Measurements from ENCODE around the gene CFAP69. TPM values are rescaled to one million over a fixed set of nuclear protein-coding genes. Genes with fewer than 3 reads are reported as not detected.

Gene CFAP69
- total and polyA plus RNA-seq, 2 donors (not counting 1 experiment from before 2014, with no cell fraction given): 1.3 to 7.1 TPM

GRCh38 chr7:90246171-90246570 is 1.2 kb downstream of the CFAP69 start:
- TF ChIP-seq, protein P1, sequence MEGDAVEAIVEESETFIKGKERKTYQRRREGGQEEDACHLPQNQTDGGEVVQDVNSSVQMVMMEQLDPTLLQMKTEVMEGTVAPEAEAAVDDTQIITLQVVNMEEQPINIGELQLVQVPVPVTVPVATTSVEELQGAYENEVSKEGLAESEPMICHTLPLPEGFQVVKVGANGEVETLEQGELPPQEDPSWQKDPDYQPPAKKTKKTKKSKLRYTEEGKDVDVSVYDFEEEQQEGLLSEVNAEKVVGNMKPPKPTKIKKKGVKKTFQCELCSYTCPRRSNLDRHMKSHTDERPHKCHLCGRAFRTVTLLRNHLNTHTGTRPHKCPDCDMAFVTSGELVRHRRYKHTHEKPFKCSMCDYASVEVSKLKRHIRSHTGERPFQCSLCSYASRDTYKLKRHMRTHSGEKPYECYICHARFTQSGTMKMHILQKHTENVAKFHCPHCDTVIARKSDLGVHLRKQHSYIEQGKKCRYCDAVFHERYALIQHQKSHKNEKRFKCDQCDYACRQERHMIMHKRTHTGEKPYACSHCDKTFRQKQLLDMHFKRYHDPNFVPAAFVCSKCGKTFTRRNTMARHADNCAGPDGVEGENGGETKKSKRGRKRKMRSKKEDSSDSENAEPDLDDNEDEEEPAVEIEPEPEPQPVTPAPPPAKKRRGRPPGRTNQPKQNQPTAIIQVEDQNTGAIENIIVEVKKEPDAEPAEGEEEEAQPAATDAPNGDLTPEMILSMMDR (conservative IDR thresholded peaks at IDR 0.05 in 1 of 2, IDR thresholded peaks at IDR 0.05 in 1 of 2; ENCODE audit: low read depth in 1 of 2, low read length in 2 of 2): no peak
- peak overlapping the region in 2 of 4 experiments; percentile 83 to 84 for H3K4me3 ChIP-seq (replicated peaks in 1 of 4; ENCODE audit: control extremely low read depth in 1 of 4, insufficient read depth in 1 of 4, low read depth in 3 of 4, low read length in 4 of 4)
- H3K27ac ChIP-seq (ENCODE audit: insufficient read depth, low read length): no peak overlapping the region
- no peaks in the 10 kb centered on the region for H3K27me3 ChIP-seq (ENCODE audit: control insufficient read depth, insufficient read depth, low read length)
- H2AFZ ChIP-seq (ENCODE audit: low read length): peak overlapping the region; percentile 77
- peak; percentile 38 to 61 for DNase-seq (ENCODE audit: low read depth in 2 of 2)
- H3K9ac ChIP-seq (ENCODE audit: insufficient read depth, low read length): no peak overlapping the region
- no peaks in the 10 kb centered on the region for H3K9me3 ChIP-seq (ENCODE audit: control insufficient read depth, insufficient read depth, low read depth, low read length)
- peaks cover under 1% of the 10 kb centered on the region for H3K4me1 ChIP-seq (ENCODE audit: control insufficient read depth, extremely low read depth, insufficient read depth, low read length)
- no peaks in the 10 kb centered on the region for H4K20me1 ChIP-seq (ENCODE audit: control insufficient read depth, extremely low read depth, insufficient read depth, low read length)
- no peaks in the 10 kb centered on the region for H3K36me3 ChIP-seq (ENCODE audit: control insufficient read depth, insufficient read depth, low read length)
- peak overlapping the region; percentile 85 for H3K4me2 ChIP-seq (ENCODE audit: extremely low read depth, insufficient read depth, low read length)
- no peaks in the 10 kb centered on the region for H3K79me2 ChIP-seq (ENCODE audit: control insufficient read depth, insufficient read depth, low read length)

- H3K4me3 ChIP-seq (replicated peaks in 1 of 4; ENCODE audit: control extremely low read depth in 1 of 4, insufficient read depth in 1 of 4, low read depth in 3 of 4, low read length in 4 of 4): no peak overlapping the region
- DNase-seq (ENCODE audit: low read depth in 2 of 2): no peak
- H3K4me2 ChIP-seq (ENCODE audit: extremely low read depth, insufficient read depth, low read length): no peak overlapping the region
- H2AFZ ChIP-seq (ENCODE audit: low read length): no peak overlapping the region
- H3K27ac ChIP-seq (ENCODE audit: insufficient read depth, low read length): no peak overlapping the region
- H3K27me3 ChIP-seq (ENCODE audit: control insufficient read depth, insufficient read depth, low read length): no peaks in the 10 kb centered on the region
- no peaks in the 10 kb centered on the region for H4K20me1 ChIP-seq (ENCODE audit: control insufficient read depth, extremely low read depth, insufficient read depth, low read length)
- TF ChIP-seq EZH2 (IDR thresholded peaks at IDR 0.05; ENCODE audit: low read length, missing control alignments): no peak
- TF ChIP-seq, protein P1 (conservative IDR thresholded peaks at IDR 0.05 in 1 of 2, IDR thresholded peaks at IDR 0.05 in 1 of 2; ENCODE audit: low read depth in 1 of 2, low read length in 2 of 2): no peak
- no peaks in the 10 kb centered on the region for H3K79me2 ChIP-seq (ENCODE audit: control insufficient read depth, insufficient read depth, low read length)
- H3K36me3 ChIP-seq (ENCODE audit: control insufficient read depth, insufficient read depth, low read length): no peaks in the 10 kb centered on the region
- peaks cover 3% of the 10 kb centered on the region for H3K4me1 ChIP-seq (ENCODE audit: control insufficient read depth, extremely low read depth, insufficient read depth, low read length)
- no peaks in the 10 kb centered on the region for H3K9me3 ChIP-seq (ENCODE audit: control insufficient read depth, insufficient read depth, low read depth, low read length)
- H3K9ac ChIP-seq (ENCODE audit: insufficient read depth, low read length): no peak overlapping the region
Observed at GRCh38 chr7:90248706-90249105, 3.7 kb downstream of the CFAP69 start.

- Histone ChIP-seq H3K4me2 (ENCODE audit: extremely low read depth, insufficient read depth, low read length) (peak overlapping the region; percentile 21), H3K27me3 (ENCODE audit: control insufficient read depth, insufficient read depth, low read length) (no peaks in the 10 kb centered on the region), H3K36me3 (ENCODE audit: control insufficient read depth, insufficient read depth, low read length) (no peaks in the 10 kb centered on the region), H3K79me2 (ENCODE audit: control insufficient read depth, insufficient read depth, low read length) (no peaks in the 10 kb centered on the region), H3K4me3 (replicated peaks in 1 of 4; ENCODE audit: control extremely low read depth in 1 of 4, insufficient read depth in 1 of 4, low read depth in 3 of 4, low read length in 4 of 4) (no peak overlapping the region), H2AFZ (ENCODE audit: low read length) (peak overlapping the region; percentile 28), H3K9me3 (ENCODE audit: control insufficient read depth, insufficient read depth, low read depth, low read length) (no peaks in the 10 kb centered on the region), H3K4me1 (ENCODE audit: control insufficient read depth, extremely low read depth, insufficient read depth, low read length) (peaks cover 3% of the 10 kb centered on the region), H3K9ac (ENCODE audit: insufficient read depth, low read length) (no peak overlapping the region), H4K20me1 (ENCODE audit: control insufficient read depth, extremely low read depth, insufficient read depth, low read length) (no peaks in the 10 kb centered on the region), H3K27ac (ENCODE audit: insufficient read depth, low read length) (peak overlapping the region; percentile 7)
- TF ChIP-seq, protein P1 (conservative IDR thresholded peaks at IDR 0.05 in 1 of 2, IDR thresholded peaks at IDR 0.05 in 1 of 2; ENCODE audit: low read depth in 1 of 2, low read length in 2 of 2): no peak
- TF ChIP-seq EZH2 (IDR thresholded peaks at IDR 0.05; ENCODE audit: low read length, missing control alignments): no peak
- peak; percentile 60 for DNase-seq (ENCODE audit: low read depth in 2 of 2)
Observed at GRCh38 chr7:90250601-90251303, 5.8 kb downstream of the CFAP69 start.
